Body of pancreas (tissue), 4 donors: Measurements from ENCODE around the gene NECTIN1. TPM values are rescaled to one million over a fixed set of nuclear protein-coding genes. Genes with fewer than 3 reads are reported as not detected.

Experiments
- ATAC-seq: fragments of 150-250 bp; one replicate; pipeline ENCODE4 v1.9.1; 2016
- DNase-seq, 4 donors: peaks; one replicate each; pipeline ENCODE4 v3.0.0-alpha.2; 2019
- H3K27ac ChIP-seq, 4 donors: fragments of 200-600 bp; sonication (generic); 1 replicate in 3 of 4; 2 replicates in 1 of 4; pipeline versions ENCODE4 v1.5.1 to v1.6.1; 2016 to 2019; ENCODE audit warnings: mild to moderate bottlenecking in 1 of 4, mixed read lengths in 1 of 4, moderate library complexity in 1 of 4
- H3K27me3 ChIP-seq, 2 donors: fragments of 200-600 bp; sonication (generic); one replicate each; pipeline ENCODE4 v1.6.0; 2016; ENCODE audit warnings: mild to moderate bottlenecking in 1 of 2
- H3K36me3 ChIP-seq, 2 donors: fragments of 200-600 bp; sonication (generic); replicated peaks in 1 of 2; 2 replicates each; pipeline ENCODE4 v1.5.1; 2016; ENCODE audit warnings: low read depth in 2 of 2; ENCODE audit not compliant: insufficient read depth in 1 of 2
- H3K4me1 ChIP-seq: fragments of 200-600 bp; sonication (generic); one replicate; pipeline ENCODE4 v1.6.0; 2016
- H3K4me3 ChIP-seq, 2 donors: fragments of 200-600 bp; sonication (generic); 1 replicate in 1 of 2; 2 replicates in 1 of 2; pipeline ENCODE4 v1.5.1; 2016 to 2019
- H3K9me3 ChIP-seq, 3 donors: fragments of 200-600 bp; sonication (generic); 1 replicate in 2 of 3; 2 replicates in 1 of 3; pipeline ENCODE4 v1.5.1; 2016
- CTCF ChIP-seq, 7 experiments: fragments of 450-650 bp in 4 of 7; fragments of 200-600 bp in 3 of 7; sonication (generic) in 3 of 7; IDR thresholded peaks; one replicate each; pipeline ENCODE4 v1.5.1; 2016 to 2019; ENCODE audit warnings: antibody characterized with exemption in 7 of 7
- POLR2A ChIP-seq, 3 donors: fragments of 450-650 bp; IDR thresholded peaks; one replicate each; pipeline ENCODE4 v1.6.1; 2016; ENCODE audit warnings: antibody characterized with exemption in 3 of 3, mild to moderate bottlenecking in 2 of 3
- WGBS, 2 donors: methylation state at CpG; one replicate each; pipeline ENCODE4 v1.1.5; 2017; 5-methylcytosine and 5-hydroxymethylcytosine counted together
- intact Hi-C: fragments of 100-400 bp; cut with DNase I; formaldehyde crosslinking; loops from one replicate; pipeline ENCODE4 v1.15.1; 2023
- total RNA-seq, 2 donors: library from RNA; depleted of rRNA; stranded (reverse); fragments of >200 nt; gene quantifications; one replicate each; pipeline ENCODE4 v1.1.0, GENCODE V29; 2016

Gene NECTIN1
- total RNA-seq, 2 donors from 2014 or later: 7.3 to 31.6 TPM

GRCh38 chr11:119645018-119645417, 84.0 kb downstream of the NECTIN1 start:
- H3K4me1 ChIP-seq: no peaks in the 10 kb centered on the region
- intact Hi-C loops: no loop called here
- 74 to 76% methylated on average over 3 to 5 of the region's 5 CpGs for WGBS, 2 donors
- no peak for ATAC-seq
- no peaks in the 10 kb centered on the region for H3K36me3 ChIP-seq
- H3K27ac ChIP-seq: no peak overlapping the region
- no peak for DNase-seq
- no peaks in the 10 kb centered on the region for H3K9me3 ChIP-seq
- TF ChIP-seq POLR2A (IDR thresholded peaks at IDR 0.05) (no peak), CTCF (IDR thresholded peaks at IDR 0.05) (no peak)
- no peaks in the 10 kb centered on the region for H3K27me3 ChIP-seq
- no peak overlapping the region for H3K4me3 ChIP-seq

GRCh38 chr11:119644502-119644901, 84.5 kb downstream of the NECTIN1 start:
- Histone ChIP-seq H3K9me3 (no peaks in the 10 kb centered on the region), H3K27me3 (no peaks in the 10 kb centered on the region), H3K4me3 (no peak overlapping the region), H3K4me1 (no peaks in the 10 kb centered on the region), H3K36me3 (no peaks in the 10 kb centered on the region), H3K27ac (no peak overlapping the region)
- intact Hi-C loops: no loop called here
- ATAC-seq (no peak), DNase-seq (no peak)
- no peak for TF ChIP-seq POLR2A (IDR thresholded peaks at IDR 0.05)
- no peak for TF ChIP-seq CTCF (IDR thresholded peaks at IDR 0.05)
- WGBS, 2 donors: 78 to 87% methylated on average over 7 of the region's 7 CpGs

GRCh38 chr11:119643876-119644225, 85.1 kb downstream of the NECTIN1 start:
- WGBS, 2 donors: 100% methylated on average over 2 to 4 of the region's 5 CpGs
- intact Hi-C loops: no loop called here
- Histone ChIP-seq H3K27me3 (no peaks in the 10 kb centered on the region), H3K36me3 (no peaks in the 10 kb centered on the region), H3K27ac (no peak overlapping the region), H3K9me3 (no peaks in the 10 kb centered on the region), H3K4me3 (no peak overlapping the region), H3K4me1 (no peaks in the 10 kb centered on the region)
- TF ChIP-seq CTCF (IDR thresholded peaks at IDR 0.05): no peak
- TF ChIP-seq POLR2A (IDR thresholded peaks at IDR 0.05): no peak
- DNase-seq: no peak
- ATAC-seq: no peak

- no peak overlapping the region for H3K4me3 ChIP-seq
- no peak for DNase-seq
- no peak for ATAC-seq
- no peaks in the 10 kb centered on the region for H3K36me3 ChIP-seq
- H3K9me3 ChIP-seq: no peaks in the 10 kb centered on the region
- TF ChIP-seq POLR2A (IDR thresholded peaks at IDR 0.05): no peak
- no peak for TF ChIP-seq CTCF (IDR thresholded peaks at IDR 0.05)
- no peaks in the 10 kb centered on the region for H3K27me3 ChIP-seq
- intact Hi-C loops: no loop called here
- H3K27ac ChIP-seq: no peak overlapping the region
- 75 to 79% methylated on average over 7 to 10 of the region's 10 CpGs for WGBS, 2 donors
- no peaks in the 10 kb centered on the region for H3K4me1 ChIP-seq
Observed at GRCh38 chr11:119643212-119643875, 85.7 kb downstream of the NECTIN1 start.
